ENCODE measurements around the gene NOXA1. TPM values are rescaled to one million over a fixed set of nuclear protein-coding genes. Genes with fewer than 3 reads are reported as not detected.
"Not testable (repeated sequence)": the region's sequence is repeated elsewhere in the genome, so short reads cannot be mapped to it uniquely, and the experiment has no call there.

Gene NOXA1
- total RNA-seq, 1 experiment from 2014 or later: 0.28 TPM

GRCh38 chr9:137464291-137464999 lies 41.3 kb downstream of the NOXA1 start:
- intact Hi-C loops (cut with micrococcal nuclease; ENCODE audit: unreplicated experiment): no loop called here
- TF ChIP-seq CTCF (conservative IDR thresholded peaks at IDR 0.05; ENCODE audit: low read depth, low read length): no peak
- no peak for TF ChIP-seq EZH2 (IDR thresholded peaks at IDR 0.05; ENCODE audit: borderline replicate concordance, low read depth, low read length, poor library complexity, severe bottlenecking)
- no peaks in the 10 kb centered on the region for H3K36me3 ChIP-seq (ENCODE audit: insufficient read depth, low read length, poor library complexity, severe bottlenecking)
- no peaks in the 10 kb centered on the region for H3K27me3 ChIP-seq (replicated peaks; ENCODE audit: insufficient read depth, low read depth, low read length, poor library complexity)
- no peak for DNase-seq (ENCODE audit: low spot score)
- no peak overlapping the region for H3K4me3 ChIP-seq (ENCODE audit: low read depth, low read length, poor library complexity, severe bottlenecking)
- CTCF ChIA-PET: no interaction called here
- peaks cover 6% of the 10 kb centered on the region for H3K4me1 ChIP-seq (ENCODE audit: insufficient read depth, low read length, poor library complexity, severe bottlenecking)
- no peaks in the 10 kb centered on the region for H3K9me3 ChIP-seq (ENCODE audit: low read depth, low read length, poor library complexity, severe bottlenecking)
- POLR2A ChIA-PET (ENCODE audit: low non-redundant PET): no interaction called here
- H3K27ac ChIP-seq (ENCODE audit: low read depth, low read length, poor library complexity, severe bottlenecking): no peak overlapping the region
- no TSS peak for BruUV-seq (replicated peaks)

GRCh38 chr9:137465000-137465719 lies 42.0 kb downstream of the NOXA1 start:
- intact Hi-C loops (cut with micrococcal nuclease; ENCODE audit: unreplicated experiment): no loop called here
- no TSS peak for BruUV-seq (replicated peaks)
- ChIA-PET POLR2A (ENCODE audit: low non-redundant PET) (no interaction called here), CTCF (no interaction called here)
- Histone ChIP-seq H3K9me3 (ENCODE audit: low read depth, low read length, poor library complexity, severe bottlenecking) (no peaks in the 10 kb centered on the region), H3K27me3 (replicated peaks; ENCODE audit: insufficient read depth, low read depth, low read length, poor library complexity) (no peaks in the 10 kb centered on the region), H3K36me3 (ENCODE audit: insufficient read depth, low read length, poor library complexity, severe bottlenecking) (no peaks in the 10 kb centered on the region), H3K27ac (ENCODE audit: low read depth, low read length, poor library complexity, severe bottlenecking) (no peak overlapping the region), H3K4me3 (ENCODE audit: low read depth, low read length, poor library complexity, severe bottlenecking) (no peak overlapping the region), H3K4me1 (ENCODE audit: insufficient read depth, low read length, poor library complexity, severe bottlenecking) (no peaks in the 10 kb centered on the region)
- no peak for DNase-seq (ENCODE audit: low spot score)
- TF ChIP-seq EZH2 (IDR thresholded peaks at IDR 0.05; ENCODE audit: borderline replicate concordance, low read depth, low read length, poor library complexity, severe bottlenecking): no peak
- TF ChIP-seq CTCF (conservative IDR thresholded peaks at IDR 0.05; ENCODE audit: low read depth, low read length): no peak

GRCh38 chr9:137465720-137466388 lies 42.7 kb downstream of the NOXA1 start:
- CTCF ChIA-PET: no interaction called here
- DNase-seq (ENCODE audit: low spot score): no peak
- Histone ChIP-seq H3K9me3 (ENCODE audit: low read depth, low read length, poor library complexity, severe bottlenecking) (no peaks in the 10 kb centered on the region), H3K27ac (ENCODE audit: low read depth, low read length, poor library complexity, severe bottlenecking) (no peak overlapping the region), H3K36me3 (ENCODE audit: insufficient read depth, low read length, poor library complexity, severe bottlenecking) (no peaks in the 10 kb centered on the region), H3K4me3 (ENCODE audit: low read depth, low read length, poor library complexity, severe bottlenecking) (no peak overlapping the region), H3K4me1 (ENCODE audit: insufficient read depth, low read length, poor library complexity, severe bottlenecking) (no peaks in the 10 kb centered on the region), H3K27me3 (replicated peaks; ENCODE audit: insufficient read depth, low read depth, low read length, poor library complexity) (no peaks in the 10 kb centered on the region)
- intact Hi-C loops (cut with micrococcal nuclease; ENCODE audit: unreplicated experiment): no loop called here
- POLR2A ChIA-PET (ENCODE audit: low non-redundant PET): no interaction called here
- no TSS peak for BruUV-seq (replicated peaks)
- TF ChIP-seq EZH2 (IDR thresholded peaks at IDR 0.05; ENCODE audit: borderline replicate concordance, low read depth, low read length, poor library complexity, severe bottlenecking): no peak

GRCh38 chr9:137466389-137467085 lies 43.3 kb downstream of the NOXA1 start:
- H3K4me1 ChIP-seq (ENCODE audit: insufficient read depth, low read length, poor library complexity, severe bottlenecking); H3K9me3 ChIP-seq (ENCODE audit: low read depth, low read length, poor library complexity, severe bottlenecking); POLR2A ChIA-PET (ENCODE audit: low non-redundant PET); DNase-seq (ENCODE audit: low spot score); intact Hi-C loops (cut with micrococcal nuclease; ENCODE audit: unreplicated experiment); H3K27me3 ChIP-seq (replicated peaks; ENCODE audit: insufficient read depth, low read depth, low read length, poor library complexity); H3K27ac ChIP-seq (ENCODE audit: low read depth, low read length, poor library complexity, severe bottlenecking); CTCF ChIA-PET; H3K36me3 ChIP-seq (ENCODE audit: insufficient read depth, low read length, poor library complexity, severe bottlenecking); H3K4me3 ChIP-seq (ENCODE audit: low read depth, low read length, poor library complexity, severe bottlenecking); BruUV-seq (replicated peaks): not testable (repeated sequence)
